ENCODE data around the gene ADGRV1. TPM values are rescaled to one million over a fixed set of nuclear protein-coding genes. Genes with fewer than 3 reads are reported as not detected.
A peak's percentile ranks its signal among the peaks of the same experiment; 100 is the strongest.

The ADGRV1 gene
- total RNA-seq, 1 experiment from 2014 or later, result 64.8 TPM

- H4K5ac ChIP-seq (ENCODE audit: insufficient read length, low read depth, low read length), result no peak overlapping the region
- H3K27me3 Mint-ChIP-seq (ENCODE audit: low read depth), result no peaks in the 10 kb centered on the region
- no peaks in the 10 kb centered on the region for H3K79me2 ChIP-seq (ENCODE audit: insufficient read depth, low read length)
- no peak overlapping the region for H2BK5ac ChIP-seq (ENCODE audit: insufficient read length, low read length)
- H2BK120ac ChIP-seq (ENCODE audit: low read depth, low read length, poor library complexity, severe bottlenecking), result no peak overlapping the region
- H3K4me3 Mint-ChIP-seq, result no peak overlapping the region
- no peak overlapping the region for H4K91ac ChIP-seq (ENCODE audit: insufficient read length, low read depth, low read length)
- H3K27ac Mint-ChIP-seq, result peak overlapping the region in 2 of 3 experiments; percentile 53 to 85; a peak in 3 of 7 replicates
- no peaks in the 10 kb centered on the region for H3K9me3 Mint-ChIP-seq
- no peaks in the 10 kb centered on the region for H4K20me1 ChIP-seq (ENCODE audit: control insufficient read depth, insufficient read depth, insufficient read length)
- H4K8ac ChIP-seq (replicated peaks; ENCODE audit: insufficient read length, low read depth, low read length), result no peak overlapping the region
- H3K4me2 ChIP-seq (ENCODE audit: insufficient read depth, insufficient read length, low read length), result no peak overlapping the region
- no CpG with 5 or more reads among the region's 7 CpGs for WGBS (ENCODE audit: extremely low coverage, insufficient read length, low lambda C conversion rate)
- no peak overlapping the region for H3K23ac ChIP-seq (ENCODE audit: insufficient read length, low read depth, low read length)
- H3K9ac ChIP-seq (ENCODE audit: extremely low read depth, insufficient read length, low read length), result no peak overlapping the region
- TF ChIP-seq CTCF (conservative IDR thresholded peaks at IDR 0.05), result no peak
- no peak overlapping the region for H3K56ac ChIP-seq (ENCODE audit: insufficient read length, low read depth, low read length)
- H2BK12ac ChIP-seq (ENCODE audit: insufficient read length, low read depth, low read length), result no peak overlapping the region
- no peaks in the 10 kb centered on the region for H3K27me3 ChIP-seq (ENCODE audit: insufficient read depth, low read length)
- H2AFZ ChIP-seq (ENCODE audit: low read length), result no peak overlapping the region
- H2BK20ac ChIP-seq (ENCODE audit: low read depth, low read length, poor library complexity, severe bottlenecking), result no peak overlapping the region
- no peak for DNase-seq
- no peak overlapping the region for H3K18ac ChIP-seq (ENCODE audit: insufficient read length, low read depth, low read length)
- no peaks in the 10 kb centered on the region for H3K23me2 ChIP-seq (ENCODE audit: insufficient read length, low read depth, low read length, poor library complexity, severe bottlenecking)
- H3K14ac ChIP-seq (ENCODE audit: insufficient read depth, low read length), result no peak overlapping the region
- peaks cover 53% of the 10 kb centered on the region in 2 experiments for H3K4me1 Mint-ChIP-seq
- no peak overlapping the region for H3K27ac ChIP-seq (ENCODE audit: insufficient read length, low read depth, low read length)
- H3T11ph ChIP-seq (ENCODE audit: low read length), result no peak overlapping the region
- no peak overlapping the region for H2BK15ac ChIP-seq (ENCODE audit: low read depth, low read length)
- H3K79me1 ChIP-seq (ENCODE audit: insufficient read depth, low read depth, low read length, poor library complexity, severe bottlenecking), result no peaks in the 10 kb centered on the region
- peaks cover 5% of the 10 kb centered on the region; the same call in 1 of the 2 replicates for H3K4me1 ChIP-seq (ENCODE audit: insufficient read depth, low read length)
- no peaks in the 10 kb centered on the region for H3K9me3 ChIP-seq (ENCODE audit: control insufficient read depth, low read depth, low read length)
- no peak overlapping the region for H2AK5ac ChIP-seq (ENCODE audit: insufficient read length, low read length)
- no peak overlapping the region for H3K4ac ChIP-seq (ENCODE audit: low read depth, low read length)
- H3K36me3 Mint-ChIP-seq (ENCODE audit: insufficient read depth in 1 of 3, low read depth in 3 of 3), result peaks cover 4 to 18% (median 4%) of the 10 kb centered on the region in 3 experiments
Measured at GRCh38 chr5:90878081-90878480, 319.5 kb downstream of the ADGRV1 start.

Measured in H9 (cell line).